HG03378 (cell line): ENCODE data around the gene MTMR3.

Source experiments
- ATAC-seq: cut with Tn5 transposase; IDR thresholded peaks from one replicate; pipeline ENCODE4 v1.9.1; 2021; ENCODE audit warnings: mild to moderate bottlenecking, moderate library complexity; ENCODE audit not compliant: unreplicated experiment

Gene MTMR3

GRCh38 chr22:29914165-29914564 lies 31.2 kb downstream of the MTMR3 start:
- ATAC-seq: no peak

GRCh38 chr22:29914991-29915533 lies 32.1 kb downstream of the MTMR3 start:
- no peak for ATAC-seq

- ATAC-seq: no peak
Observed at GRCh38 chr22:29916007-29916544, 33.1 kb downstream of the MTMR3 start.

GRCh38 chr22:29917052-29917902 lies 34.3 kb downstream of the MTMR3 start:
- no peak for ATAC-seq

GRCh38 chr22:29925402-29925801 lies 42.4 kb downstream of the MTMR3 start:
- ATAC-seq: no peak

- no peak for ATAC-seq
Observed at GRCh38 chr22:29926057-29926456, 43.1 kb downstream of the MTMR3 start.

GRCh38 chr22:29932136-29932535 lies 49.2 kb downstream of the MTMR3 start:
- no peak for ATAC-seq

GRCh38 chr22:29933619-29934018 lies 50.6 kb downstream of the MTMR3 start:
- ATAC-seq: no peak

GRCh38 chr22:29934596-29934995 lies 51.6 kb downstream of the MTMR3 start:
- ATAC-seq: no peak

GRCh38 chr22:29936186-29936585 lies 53.2 kb downstream of the MTMR3 start:
- ATAC-seq: no peak

GRCh38 chr22:29937940-29938693 lies 55.1 kb downstream of the MTMR3 start:
- peak; percentile 60 for ATAC-seq

- ATAC-seq: no peak
Observed at GRCh38 chr22:29940526-29940925, 57.6 kb downstream of the MTMR3 start.

GRCh38 chr22:29944339-29944738 lies 61.4 kb downstream of the MTMR3 start:
- ATAC-seq: no peak

GRCh38 chr22:29945435-29945834 lies 62.5 kb downstream of the MTMR3 start:
- ATAC-seq: no peak

GRCh38 chr22:29946220-29946619 lies 63.2 kb downstream of the MTMR3 start:
- no peak for ATAC-seq

- no peak for ATAC-seq
Observed at GRCh38 chr22:29947410-29948384, 64.7 kb downstream of the MTMR3 start.

GRCh38 chr22:29948385-29948769 lies 65.4 kb downstream of the MTMR3 start:
- no peak for ATAC-seq

GRCh38 chr22:29949872-29950271 lies 66.9 kb downstream of the MTMR3 start:
- ATAC-seq: no peak

GRCh38 chr22:29951791-29952413 lies 68.9 kb downstream of the MTMR3 start:
- no peak for ATAC-seq
